Transverse colon (tissue), 4 donors: Measurements from ENCODE around the gene TRPM2. TPM values are rescaled to one million over a fixed set of nuclear protein-coding genes. Genes with fewer than 3 reads are reported as not detected.
A peak's percentile ranks its signal among the peaks of the same experiment; 100 is the strongest.

Experiments used
- DNase-seq: peaks from one replicate; pipeline ENCODE4 v3.0.0-alpha.2; 2019
- H3K27ac ChIP-seq, 4 donors: fragments of 200-600 bp; sonication (generic); 2 replicates each; pipeline ENCODE4 v1.5.1; 2016 to 2018; ENCODE audit warnings: inconsistent platforms in 4 of 4
- H3K27me3 ChIP-seq: fragments of 200-600 bp; sonication (generic); 2 replicates; pipeline ENCODE4 v1.5.1; 2017; ENCODE audit warnings: inconsistent platforms
- H3K36me3 ChIP-seq, 4 donors: fragments of 200-600 bp; sonication (generic); 2 replicates each; pipeline ENCODE4 v1.5.1; 2017 to 2019; ENCODE audit warnings: inconsistent platforms in 4 of 4
- H3K4me1 ChIP-seq, 4 donors: fragments of 200-600 bp; sonication (generic); 2 replicates each; pipeline ENCODE4 v1.5.1; 2017 to 2020; ENCODE audit warnings: inconsistent platforms in 4 of 4
- H3K4me3 ChIP-seq, 4 donors: fragments of 200-600 bp; sonication (generic); 1 replicate in 1 of 4; 2 replicates in 3 of 4; pipeline versions ENCODE4 v1.5.1 to v1.6.1; 2017 to 2019; ENCODE audit warnings: inconsistent platforms in 4 of 4
- H3K9me3 ChIP-seq, 2 donors: fragments of 200-600 bp; sonication (generic); 2 replicates each; pipeline ENCODE4 v1.5.1; 2017 to 2019; ENCODE audit warnings: inconsistent platforms in 2 of 2
- EP300 ChIP-seq: sonication (generic); formaldehyde crosslinking; IDR thresholded peaks from one replicate; pipeline ENCODE4 v1.6.1; 2017; ENCODE audit warnings: antibody characterized with exemption, low read depth
- POLR2A ChIP-seq: fragments of 450-650 bp; IDR thresholded peaks from one replicate; pipeline ENCODE4 v1.6.1; 2016; ENCODE audit warnings: antibody characterized with exemption, mild to moderate bottlenecking, moderate library complexity
- POLR2AphosphoS5 ChIP-seq, 3 donors: sonication (generic); formaldehyde crosslinking; IDR thresholded peaks; one replicate each; pipeline ENCODE4 v1.6.1; 2016; ENCODE audit warnings: antibody characterized with exemption in 3 of 3
- WGBS, 2 donors: methylation state at CpG; one replicate each; pipeline ENCODE4 v1.1.5; 2018; ENCODE audit warnings: low coverage in 1 of 2; 5-methylcytosine and 5-hydroxymethylcytosine counted together
- in situ Hi-C, 4 donors: fragments of 200-750 bp; cut with MboI; loops; one replicate each; pipeline versions ENCODE4 v1.15.0 to v1.15.1; 2017; ENCODE audit warnings: low sequenced_read_pairs in 3 of 4, low pct_ligation_motif_present in 1 of 4, low pct_unique_long_range_greater_than_20kb in 1 of 4
- intact Hi-C: fragments of 100-400 bp; cut with DNase I; formaldehyde crosslinking; loops from one replicate; pipeline ENCODE4 v1.15.1; 2023; ENCODE audit warnings: low total_unique reads
- total RNA-seq, 4 donors: library from RNA; depleted of rRNA; stranded (reverse); fragments of >200 nt; gene quantifications; one replicate each; pipeline ENCODE4 v1.1.0, GENCODE V29; 2016
- TF ChIP-seq, protein P1 (sequence below), 5 experiments: fragments of 200-600 bp in 3 of 5; fragments of 450-650 bp in 2 of 5; sonication (generic) in 3 of 5; IDR thresholded peaks; 1 replicate in 2 of 5; 2 replicates in 3 of 5; pipeline ENCODE4 v1.5.1; 2016 to 2017; ENCODE audit warnings: antibody characterized with exemption in 5 of 5, inconsistent platforms in 3 of 5, mild to moderate bottlenecking in 2 of 5, moderate library complexity in 1 of 5

The TRPM2 gene
- total RNA-seq, 4 donors from 2014 or later = 2.3 to 2.9 (median 2.6) TPM; not detected in 1

DNA sequence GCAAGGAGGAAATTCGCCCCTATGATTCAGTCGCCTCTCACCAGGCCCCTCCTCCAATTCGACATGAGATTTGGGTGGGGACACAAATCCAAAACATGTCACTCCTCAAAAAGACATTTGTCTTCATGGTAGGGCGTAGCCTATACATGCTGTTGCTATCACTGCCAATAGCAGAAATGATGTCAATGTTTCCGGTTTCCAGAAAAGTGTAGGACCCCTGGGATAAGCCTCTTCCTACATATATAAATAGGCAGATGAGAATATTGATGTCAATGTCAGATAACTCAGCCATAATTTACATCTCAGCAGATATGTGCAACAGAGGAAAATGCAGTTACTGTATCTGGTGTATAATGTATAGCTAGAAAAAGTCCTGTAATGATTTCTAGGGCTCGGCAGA, 118.6 kb downstream of the TRPM2 start:
- no peak overlapping the region for H3K4me3 ChIP-seq
- no peaks in the 10 kb centered on the region for H3K9me3 ChIP-seq
- no peaks in the 10 kb centered on the region for H3K27me3 ChIP-seq
- DNase-seq = no peak
- no peaks in the 10 kb centered on the region for H3K4me1 ChIP-seq
- TF ChIP-seq EP300 (no peak), POLR2AphosphoS5 (IDR thresholded peaks at IDR 0.05) (no peak)
- TF ChIP-seq, protein P1, sequence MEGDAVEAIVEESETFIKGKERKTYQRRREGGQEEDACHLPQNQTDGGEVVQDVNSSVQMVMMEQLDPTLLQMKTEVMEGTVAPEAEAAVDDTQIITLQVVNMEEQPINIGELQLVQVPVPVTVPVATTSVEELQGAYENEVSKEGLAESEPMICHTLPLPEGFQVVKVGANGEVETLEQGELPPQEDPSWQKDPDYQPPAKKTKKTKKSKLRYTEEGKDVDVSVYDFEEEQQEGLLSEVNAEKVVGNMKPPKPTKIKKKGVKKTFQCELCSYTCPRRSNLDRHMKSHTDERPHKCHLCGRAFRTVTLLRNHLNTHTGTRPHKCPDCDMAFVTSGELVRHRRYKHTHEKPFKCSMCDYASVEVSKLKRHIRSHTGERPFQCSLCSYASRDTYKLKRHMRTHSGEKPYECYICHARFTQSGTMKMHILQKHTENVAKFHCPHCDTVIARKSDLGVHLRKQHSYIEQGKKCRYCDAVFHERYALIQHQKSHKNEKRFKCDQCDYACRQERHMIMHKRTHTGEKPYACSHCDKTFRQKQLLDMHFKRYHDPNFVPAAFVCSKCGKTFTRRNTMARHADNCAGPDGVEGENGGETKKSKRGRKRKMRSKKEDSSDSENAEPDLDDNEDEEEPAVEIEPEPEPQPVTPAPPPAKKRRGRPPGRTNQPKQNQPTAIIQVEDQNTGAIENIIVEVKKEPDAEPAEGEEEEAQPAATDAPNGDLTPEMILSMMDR (IDR thresholded peaks at IDR 0.05) = no peak
- H3K27ac ChIP-seq = no peak overlapping the region
- in situ Hi-C loops (loop anchor here in 1 of 4 donors (25.0 kb wide), 1 partner anchor 210 kb away; the partner anchor contains the start of gene DNMT3L), intact Hi-C loops (no loop called here)
- H3K36me3 ChIP-seq = no peaks in the 10 kb centered on the region
- WGBS, 2 donors = 88 to 100% methylated on average over 1 to 6 of the region's 6 CpGs

DNA sequence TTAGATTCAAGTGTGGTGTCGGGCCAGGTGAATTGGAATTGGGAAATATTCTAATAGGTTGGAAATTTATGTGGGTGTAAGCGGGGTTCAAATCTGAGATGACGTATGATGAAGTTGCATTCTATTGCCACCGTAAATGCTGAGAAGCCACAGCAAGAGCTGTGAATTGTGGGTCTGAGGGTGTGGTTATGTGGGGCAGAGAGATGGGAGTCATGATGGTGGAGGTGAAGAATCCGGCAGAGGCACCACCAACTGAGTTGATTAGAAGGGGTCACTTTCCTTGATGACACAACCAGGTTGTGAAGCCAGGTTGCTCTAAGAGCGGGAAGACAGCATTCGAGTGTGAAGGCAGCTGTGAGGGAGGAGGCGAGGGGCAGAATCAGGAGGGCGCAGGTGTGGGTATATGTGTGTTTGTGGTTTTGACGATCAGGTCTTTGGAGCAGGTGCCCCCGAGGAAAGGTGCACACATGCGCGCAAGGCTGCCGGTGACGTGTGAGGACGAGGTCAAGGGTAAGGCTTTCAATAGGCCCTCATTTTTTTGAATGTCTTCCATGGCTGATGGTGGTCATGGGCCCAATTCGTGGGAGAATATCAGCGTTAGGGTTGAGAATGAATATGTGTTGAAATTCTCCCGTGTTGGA, 120.6 kb downstream of the TRPM2 start:
- no peaks in the 10 kb centered on the region for H3K27me3 ChIP-seq
- in situ Hi-C loops = loop anchor here in 1 of 4 donors (25.0 kb wide), 1 partner anchor 212 kb away; the partner anchor contains the start of gene DNMT3L
- no peak for DNase-seq
- no peaks in the 10 kb centered on the region for H3K36me3 ChIP-seq
- no peak overlapping the region for H3K4me3 ChIP-seq
- H3K9me3 ChIP-seq = no peaks in the 10 kb centered on the region
- 90 to 98% methylated on average over 8 to 18 of the region's 19 CpGs for WGBS, 2 donors
- TF ChIP-seq EP300 (no peak), POLR2AphosphoS5 (IDR thresholded peaks at IDR 0.05) (no peak), POLR2A (no peak)
- TF ChIP-seq, protein P1 (IDR thresholded peaks at IDR 0.05) = no peak
- no peaks in the 10 kb centered on the region for H3K4me1 ChIP-seq
- no peak overlapping the region for H3K27ac ChIP-seq
- intact Hi-C loops = no loop called here

DNA sequence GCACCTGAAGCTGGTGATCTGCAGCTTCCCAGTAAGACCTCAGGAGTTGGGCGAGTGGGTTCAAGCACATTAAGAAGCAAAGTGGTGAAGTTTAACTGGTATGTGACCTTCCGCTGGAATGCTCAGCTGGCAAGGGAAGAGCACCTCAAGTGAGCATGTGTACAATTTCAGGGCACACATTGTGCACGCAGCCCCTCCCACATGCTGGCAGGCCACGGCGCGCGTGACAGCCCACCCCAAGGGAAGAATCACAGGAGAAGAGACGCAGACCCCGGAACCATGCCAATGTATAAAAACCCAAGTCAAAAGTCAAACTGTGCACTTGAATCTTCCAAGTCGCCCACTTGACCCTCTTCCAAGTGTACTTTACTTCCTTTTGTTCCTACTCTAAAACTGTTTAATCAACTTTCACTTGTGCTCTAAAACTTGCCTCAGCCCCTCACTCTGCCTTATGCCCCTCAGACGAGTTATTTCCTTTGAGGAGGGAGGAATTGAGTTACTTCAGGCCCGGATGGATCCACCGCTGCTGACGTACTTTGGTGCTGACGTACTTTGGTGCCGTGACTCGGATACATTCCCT, 121.9 kb downstream of the TRPM2 start:
- TF ChIP-seq, protein P1 (IDR thresholded peaks at IDR 0.05) = no peak
- TF ChIP-seq POLR2AphosphoS5 (IDR thresholded peaks at IDR 0.05) (no peak), POLR2A (no peak), EP300 (no peak)

DNA sequence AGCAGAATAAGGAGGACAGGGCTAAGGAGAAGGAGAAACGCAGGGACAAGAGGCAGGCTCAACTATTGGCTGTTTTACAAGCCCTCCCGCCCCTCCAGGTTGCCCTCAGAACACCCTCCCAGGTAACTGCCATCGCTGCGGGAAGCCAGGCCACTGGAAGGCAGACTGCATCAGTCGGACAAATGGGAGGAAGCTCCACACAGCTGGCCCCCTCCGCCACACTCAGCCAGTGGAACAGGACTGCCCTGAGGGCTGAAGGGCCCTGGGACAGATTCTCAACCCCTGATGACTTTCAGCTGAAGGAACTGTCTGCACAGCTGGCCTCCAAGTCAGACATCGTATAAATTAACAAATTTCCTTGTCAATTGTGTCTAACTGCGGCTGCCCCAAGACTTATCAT, 123.7 kb downstream of the TRPM2 start:
- in situ Hi-C loops = no loop called here
- no peak for TF ChIP-seq POLR2AphosphoS5 (IDR thresholded peaks at IDR 0.05)
- TF ChIP-seq, protein P1 (IDR thresholded peaks at IDR 0.05) = no peak
- peak overlapping the region in 1 of 4 donors; percentile 67 for H3K27ac ChIP-seq
- no peaks in the 10 kb centered on the region for H3K9me3 ChIP-seq
- no peak for DNase-seq
- H3K27me3 ChIP-seq = no peaks in the 10 kb centered on the region
- H3K4me1 ChIP-seq = no peaks in the 10 kb centered on the region
- no peaks in the 10 kb centered on the region for H3K36me3 ChIP-seq
- 67 to 76% methylated on average over 3 to 8 of the region's 8 CpGs for WGBS, 2 donors
- intact Hi-C loops = no loop called here
- H3K4me3 ChIP-seq = no peak overlapping the region

More for the DNA sequence above, 121.9 kb downstream of the TRPM2 start:
- H3K9me3 ChIP-seq = no peaks in the 10 kb centered on the region
- in situ Hi-C loops = no loop called here
- no peak for DNase-seq
- no peaks in the 10 kb centered on the region for H3K27me3 ChIP-seq
- intact Hi-C loops = no loop called here
- H3K36me3 ChIP-seq = no peaks in the 10 kb centered on the region
- 81% methylated on average over 17 of the region's 17 CpGs; no CpG with 5 or more reads in 1 of the 2 donors for WGBS, 2 donors
- no peak overlapping the region for H3K27ac ChIP-seq
- H3K4me1 ChIP-seq = no peaks in the 10 kb centered on the region
- H3K4me3 ChIP-seq = no peak overlapping the region
